ENCODE results near the gene HYCC2.
"Not testable (repeated sequence)": the region's sequence is repeated elsewhere in the genome, so short reads cannot be mapped to it uniquely, and the experiment has no call there.

The HYCC2 gene

DNA sequence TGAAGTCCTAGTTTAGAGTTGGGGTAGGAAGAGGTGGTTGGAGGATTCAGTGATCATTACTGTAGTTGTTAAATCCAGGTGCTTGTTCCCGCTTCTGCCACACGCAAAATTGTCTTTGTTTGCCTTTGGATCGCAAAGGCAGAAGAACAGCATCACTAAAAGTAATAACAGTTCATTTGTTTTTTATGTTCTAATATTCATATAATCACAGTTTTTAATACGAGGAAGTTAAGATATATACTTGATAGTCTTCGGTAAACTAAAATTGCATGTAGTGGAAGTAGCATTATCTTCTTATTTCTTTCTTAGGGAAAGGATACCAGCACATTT, 695 bp upstream of the HYCC2 start:
- DNase-seq (ENCODE audit: low read depth in 1 of 2, low spot score in 1 of 2): no peak

DNA sequence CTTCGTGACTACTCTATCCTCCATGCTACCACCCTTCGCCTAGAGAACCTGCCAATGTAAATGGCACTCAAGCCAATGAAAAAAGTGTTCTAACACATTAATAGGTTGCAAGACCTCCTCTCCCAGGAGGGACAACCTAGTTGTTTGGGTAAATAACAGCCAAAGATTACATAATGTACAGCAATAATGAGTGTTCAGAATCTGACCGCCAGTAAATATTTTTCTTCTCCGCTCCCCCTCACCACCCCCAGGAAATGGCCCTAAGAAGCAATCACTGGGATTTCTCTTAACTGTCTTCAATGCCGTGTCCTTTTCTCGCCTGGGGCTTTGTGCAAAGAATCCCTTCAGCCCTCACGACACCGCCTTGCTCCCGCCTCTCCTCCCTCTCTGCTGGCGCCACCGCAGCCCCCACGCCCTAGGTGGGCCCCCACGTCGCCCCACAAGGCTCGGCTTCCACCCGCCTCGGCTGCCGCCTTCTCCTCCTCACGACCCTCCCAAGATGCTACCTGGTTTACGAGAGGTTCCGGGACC, 458 bp downstream of the HYCC2 start:
- no peak for DNase-seq (ENCODE audit: low read depth in 1 of 2, low spot score in 1 of 2)

GRCh38 chr2:201064797-201065329, 6.6 kb downstream of the HYCC2 start:
- no peak for DNase-seq (ENCODE audit: low read depth in 1 of 2, low spot score in 1 of 2)

DNA sequence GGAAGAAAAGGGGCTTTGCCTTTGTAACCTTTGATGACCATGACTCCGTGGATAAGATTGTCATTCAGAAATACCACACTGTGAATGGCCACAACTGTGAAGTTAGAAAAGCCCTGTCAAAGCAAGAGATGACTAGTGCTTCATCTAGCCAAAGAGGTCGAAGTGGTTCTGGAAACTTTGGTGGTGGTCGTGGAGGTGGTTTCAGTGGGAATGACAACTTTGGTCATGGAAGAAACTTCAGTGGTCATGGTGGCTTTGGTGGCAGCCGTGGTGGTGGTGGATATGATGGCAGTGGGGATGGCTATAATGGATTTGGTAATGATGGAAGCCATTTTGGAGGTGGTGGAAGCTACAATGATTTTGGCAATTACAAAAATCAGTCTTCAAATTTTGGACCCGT, 8.0 kb downstream of the HYCC2 start:
- DNase-seq (ENCODE audit: low read depth in 1 of 2, low spot score in 1 of 2): not testable (repeated sequence)

GRCh38 chr2:201059961-201060755, 11.3 kb downstream of the HYCC2 start:
- DNase-seq (ENCODE audit: low read depth in 1 of 2, low spot score in 1 of 2): no peak

GRCh38 chr2:201058914-201059313, 12.6 kb downstream of the HYCC2 start:
- no peak for DNase-seq (ENCODE audit: low read depth in 1 of 2, low spot score in 1 of 2)

GRCh38 chr2:201057715-201058248, 13.7 kb downstream of the HYCC2 start:
- no peak for DNase-seq (ENCODE audit: low read depth in 1 of 2, low spot score in 1 of 2)

DNA sequence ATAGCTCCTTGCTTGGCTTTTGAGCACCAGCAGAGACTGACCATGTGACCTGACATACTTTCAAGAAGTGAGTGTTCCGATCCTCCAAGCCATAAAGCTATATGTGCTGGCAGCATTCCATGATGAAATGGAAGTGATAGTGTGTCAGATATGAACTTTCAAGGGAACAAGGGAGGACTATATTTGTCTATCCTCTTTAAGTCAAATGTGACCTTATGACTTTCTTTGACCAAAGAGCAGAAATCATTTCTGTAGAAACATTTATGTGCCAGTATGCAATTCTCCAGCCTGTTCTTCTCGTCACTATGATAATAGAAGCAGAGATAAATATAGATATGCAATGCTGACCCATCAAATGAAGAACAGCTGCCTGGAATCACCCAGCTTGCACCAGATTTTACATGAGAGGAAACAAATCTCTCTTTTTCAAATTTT, 14.4 kb downstream of the HYCC2 start:
- no peak for DNase-seq (ENCODE audit: low read depth in 1 of 2, low spot score in 1 of 2)

GRCh38 chr2:201049455-201049854, 22.0 kb downstream of the HYCC2 start:
- DNase-seq (ENCODE audit: low read depth in 1 of 2, low spot score in 1 of 2): no peak

- no peak for DNase-seq (ENCODE audit: low read depth in 1 of 2, low spot score in 1 of 2)
These were observed 24.6 kb downstream of the HYCC2 start for GRCh38 chr2:201046881-201047280.

DNA sequence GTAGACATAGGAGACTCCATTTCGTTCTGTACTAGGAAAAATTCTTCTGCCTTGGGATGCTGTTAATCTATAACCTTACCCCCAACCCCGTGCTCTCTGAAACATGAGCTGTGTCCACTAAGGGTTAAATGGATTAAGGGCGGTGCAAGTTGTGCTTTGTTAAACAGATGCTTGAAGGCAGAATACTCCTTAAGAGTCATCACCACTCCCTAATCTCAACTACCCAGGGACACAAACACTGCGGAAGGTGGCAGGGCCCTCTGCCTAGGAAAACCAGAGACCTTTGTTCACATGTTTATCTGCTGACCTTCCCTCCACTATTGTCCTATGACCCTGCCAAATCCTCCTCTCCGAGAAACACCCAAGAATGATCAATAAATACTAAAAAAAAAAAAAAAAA, 28.4 kb downstream of the HYCC2 start:
- DNase-seq (ENCODE audit: low read depth in 1 of 2, low spot score in 1 of 2): not testable (repeated sequence)

DNA sequence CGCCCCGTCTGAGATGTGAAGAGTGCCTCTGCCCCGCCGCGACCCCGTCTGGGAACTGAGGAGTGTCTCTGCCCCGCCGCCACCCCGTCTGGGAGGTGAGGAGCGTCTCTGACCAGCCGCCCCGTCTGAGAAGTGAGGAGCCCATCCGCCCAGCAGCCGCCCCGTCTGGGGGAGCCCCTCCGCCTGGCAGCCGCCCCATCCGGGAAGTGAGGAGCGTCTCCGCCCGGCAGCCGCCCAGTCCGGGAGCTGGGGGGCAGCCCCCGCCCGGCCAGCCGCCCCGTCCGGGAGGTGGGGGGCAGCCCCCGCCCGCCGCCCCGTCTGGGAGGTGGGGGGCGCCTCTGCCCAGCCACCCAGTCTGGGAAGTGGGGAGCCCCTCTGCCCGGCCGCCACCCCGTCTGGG, 29.0 kb downstream of the HYCC2 start:
- not testable (repeated sequence) for DNase-seq (ENCODE audit: low read depth in 1 of 2, low spot score in 1 of 2)

DNA sequence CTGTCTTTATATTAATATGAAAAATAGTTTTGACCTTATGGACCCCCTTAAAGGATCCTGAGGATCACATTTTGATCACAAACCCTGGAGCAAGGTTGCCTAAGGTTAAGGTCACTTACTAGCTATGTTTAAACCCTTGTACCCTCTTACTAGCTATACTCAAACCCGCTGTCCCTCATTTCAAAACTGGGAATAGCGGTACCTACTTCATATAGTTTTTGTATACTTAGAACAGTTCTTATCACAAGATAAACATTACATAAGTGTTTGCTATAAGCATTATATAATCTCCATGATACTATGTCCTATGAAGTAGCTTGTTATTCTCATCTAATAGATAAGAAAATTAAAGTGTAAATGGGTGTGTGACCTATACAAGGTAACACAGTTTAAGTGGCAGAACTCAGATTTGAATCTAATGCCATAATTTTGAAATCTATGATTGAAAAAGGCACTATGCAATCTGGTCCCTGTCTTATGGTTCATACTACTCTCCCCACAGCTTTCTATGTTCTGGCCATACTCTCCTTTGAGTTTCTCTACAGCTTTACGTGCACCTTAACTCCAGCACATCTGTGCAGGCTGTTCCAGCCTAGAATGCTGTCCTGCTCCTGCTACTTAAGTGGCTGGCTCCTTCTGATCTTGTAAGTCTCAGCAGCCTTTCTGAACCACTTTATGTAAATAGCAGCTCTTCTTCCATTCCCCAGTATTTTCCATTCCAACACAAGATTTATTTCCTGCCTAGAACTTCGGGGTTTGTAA, 30.4 kb downstream of the HYCC2 start:
- DNase-seq (ENCODE audit: low read depth in 1 of 2, low spot score in 1 of 2): no peak

DNA sequence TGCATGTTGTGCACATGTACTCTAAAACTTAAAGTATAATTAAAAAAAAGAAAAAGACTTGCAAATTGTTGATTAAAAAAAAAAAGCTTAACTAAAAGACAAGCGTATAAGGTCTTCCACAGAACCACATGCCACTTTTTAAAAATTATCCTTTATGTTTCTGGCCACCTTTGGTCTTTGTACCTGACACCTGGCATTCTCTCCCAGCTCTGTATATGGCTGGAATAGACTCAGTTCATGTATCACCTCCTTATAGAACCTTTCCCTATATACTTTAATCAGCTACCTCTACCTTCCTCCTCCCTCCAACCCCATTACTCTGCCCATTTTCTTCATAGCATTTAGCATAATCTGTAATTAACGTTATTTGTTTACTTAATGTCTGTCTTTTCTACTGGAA, 32.6 kb downstream of the HYCC2 start:
- no peak for DNase-seq (ENCODE audit: low read depth in 1 of 2, low spot score in 1 of 2)

GRCh38 chr2:201038361-201038760, 33.1 kb downstream of the HYCC2 start:
- DNase-seq (ENCODE audit: low read depth in 1 of 2, low spot score in 1 of 2): not testable (repeated sequence)

GRCh38 chr2:201034355-201034754, 37.1 kb downstream of the HYCC2 start:
- not testable (repeated sequence) for DNase-seq (ENCODE audit: low read depth in 1 of 2, low spot score in 1 of 2)

DNA sequence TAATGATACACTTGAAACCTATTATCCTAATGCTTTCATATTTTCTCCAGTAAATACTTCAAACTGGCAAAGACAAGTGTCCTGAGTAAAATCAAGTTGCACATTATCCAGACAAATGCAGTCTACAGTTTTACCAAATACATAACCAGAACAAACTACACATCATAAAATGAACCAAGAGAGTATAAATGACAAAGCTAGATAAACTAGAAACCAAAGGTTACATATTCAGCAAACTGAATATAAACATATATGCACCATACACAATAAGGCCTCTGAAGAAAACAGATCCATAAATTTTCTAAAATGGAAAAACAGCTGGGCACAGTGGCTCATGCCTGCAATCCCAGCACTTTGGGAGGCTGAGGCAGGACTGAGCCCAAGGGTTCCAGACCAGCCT, 47.0 kb downstream of the HYCC2 start:
- no peak for DNase-seq (ENCODE audit: low read depth in 1 of 2, low spot score in 1 of 2)

GRCh38 chr2:201021914-201022313, 49.6 kb downstream of the HYCC2 start:
- no peak for DNase-seq (ENCODE audit: low read depth in 1 of 2, low spot score in 1 of 2)
